ENCODE data around the gene PPP2R2B.

PPP2R2B gene

DNA sequence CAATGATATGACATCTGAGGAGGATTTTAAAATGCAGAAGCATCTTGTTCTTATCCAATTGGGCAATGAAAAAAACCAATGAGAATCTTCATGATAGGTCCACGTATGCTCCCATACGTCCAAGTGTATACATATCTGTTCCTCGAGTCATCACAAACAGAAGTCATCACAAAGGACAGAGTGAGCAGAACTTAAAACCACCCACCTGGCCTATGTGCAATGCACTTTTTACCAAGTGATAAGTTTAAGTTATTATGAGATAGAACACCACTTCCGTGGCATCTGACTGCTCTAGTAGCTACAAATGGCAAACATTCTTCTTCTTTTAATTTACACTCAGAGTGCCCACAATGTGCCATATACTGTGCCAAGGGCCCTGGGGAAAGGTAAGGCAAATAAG lies 82.4 kb downstream of the PPP2R2B start:
- no peak for ATAC-seq
- TF ChIP-seq CSDC2 (CRISPR knock-in tag; IDR thresholded peaks at IDR 0.05) (no peak), ARNTL (CRISPR knock-in tag; IDR thresholded peaks at IDR 0.05; ENCODE audit: borderline replicate concordance, low read depth) (no peak), ZNF565 (CRISPR knock-in tag; conservative IDR thresholded peaks at IDR 0.05; ENCODE audit: low read depth) (no peak), BACH2 (CRISPR knock-in tag; IDR thresholded peaks at IDR 0.05; ENCODE audit: borderline replicate concordance) (no peak), ZFP30 (CRISPR knock-in tag; IDR thresholded peaks at IDR 0.05) (no peak), GLIS3 (CRISPR knock-in tag; IDR thresholded peaks at IDR 0.05) (no peak), PPARA (CRISPR knock-in tag; IDR thresholded peaks at IDR 0.05; ENCODE audit: borderline replicate concordance) (no peak), SNAI2 (CRISPR knock-in tag; IDR thresholded peaks at IDR 0.05) (no peak), ZNF70 (CRISPR knock-in tag; IDR thresholded peaks at IDR 0.05) (no peak), ISL1 (CRISPR knock-in tag; IDR thresholded peaks at IDR 0.05) (no peak), OSR1 (CRISPR knock-in tag; IDR thresholded peaks at IDR 0.05) (no peak), RARB (CRISPR knock-in tag; IDR thresholded peaks at IDR 0.05) (no peak), ZC3H10 (CRISPR knock-in tag; IDR thresholded peaks at IDR 0.05) (no peak)
- TF ChIP-seq, protein P1, sequence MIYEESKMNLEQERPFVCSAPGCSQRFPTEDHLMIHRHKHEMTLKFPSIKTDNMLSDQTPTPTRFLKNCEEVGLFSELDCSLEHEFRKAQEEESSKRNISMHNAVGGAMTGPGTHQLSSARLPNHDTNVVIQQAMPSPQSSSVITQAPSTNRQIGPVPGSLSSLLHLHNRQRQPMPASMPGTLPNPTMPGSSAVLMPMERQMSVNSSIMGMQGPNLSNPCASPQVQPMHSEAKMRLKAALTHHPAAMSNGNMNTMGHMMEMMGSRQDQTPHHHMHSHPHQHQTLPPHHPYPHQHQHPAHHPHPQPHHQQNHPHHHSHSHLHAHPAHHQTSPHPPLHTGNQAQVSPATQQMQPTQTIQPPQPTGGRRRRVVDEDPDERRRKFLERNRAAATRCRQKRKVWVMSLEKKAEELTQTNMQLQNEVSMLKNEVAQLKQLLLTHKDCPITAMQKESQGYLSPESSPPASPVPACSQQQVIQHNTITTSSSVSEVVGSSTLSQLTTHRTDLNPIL (CRISPR knock-in tag; IDR thresholded peaks at IDR 0.05; ENCODE audit: low read depth): no peak
- TF ChIP-seq, protein P2, sequence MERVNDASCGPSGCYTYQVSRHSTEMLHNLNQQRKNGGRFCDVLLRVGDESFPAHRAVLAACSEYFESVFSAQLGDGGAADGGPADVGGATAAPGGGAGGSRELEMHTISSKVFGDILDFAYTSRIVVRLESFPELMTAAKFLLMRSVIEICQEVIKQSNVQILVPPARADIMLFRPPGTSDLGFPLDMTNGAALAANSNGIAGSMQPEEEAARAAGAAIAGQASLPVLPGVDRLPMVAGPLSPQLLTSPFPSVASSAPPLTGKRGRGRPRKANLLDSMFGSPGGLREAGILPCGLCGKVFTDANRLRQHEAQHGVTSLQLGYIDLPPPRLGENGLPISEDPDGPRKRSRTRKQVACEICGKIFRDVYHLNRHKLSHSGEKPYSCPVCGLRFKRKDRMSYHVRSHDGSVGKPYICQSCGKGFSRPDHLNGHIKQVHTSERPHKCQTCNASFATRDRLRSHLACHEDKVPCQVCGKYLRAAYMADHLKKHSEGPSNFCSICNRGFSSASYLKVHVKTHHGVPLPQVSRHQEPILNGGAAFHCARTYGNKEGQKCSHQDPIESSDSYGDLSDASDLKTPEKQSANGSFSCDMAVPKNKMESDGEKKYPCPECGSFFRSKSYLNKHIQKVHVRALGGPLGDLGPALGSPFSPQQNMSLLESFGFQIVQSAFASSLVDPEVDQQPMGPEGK (CRISPR knock-in tag; IDR thresholded peaks at IDR 0.05; ENCODE audit: borderline replicate concordance): no peak
- TF ChIP-seq, protein P3, sequence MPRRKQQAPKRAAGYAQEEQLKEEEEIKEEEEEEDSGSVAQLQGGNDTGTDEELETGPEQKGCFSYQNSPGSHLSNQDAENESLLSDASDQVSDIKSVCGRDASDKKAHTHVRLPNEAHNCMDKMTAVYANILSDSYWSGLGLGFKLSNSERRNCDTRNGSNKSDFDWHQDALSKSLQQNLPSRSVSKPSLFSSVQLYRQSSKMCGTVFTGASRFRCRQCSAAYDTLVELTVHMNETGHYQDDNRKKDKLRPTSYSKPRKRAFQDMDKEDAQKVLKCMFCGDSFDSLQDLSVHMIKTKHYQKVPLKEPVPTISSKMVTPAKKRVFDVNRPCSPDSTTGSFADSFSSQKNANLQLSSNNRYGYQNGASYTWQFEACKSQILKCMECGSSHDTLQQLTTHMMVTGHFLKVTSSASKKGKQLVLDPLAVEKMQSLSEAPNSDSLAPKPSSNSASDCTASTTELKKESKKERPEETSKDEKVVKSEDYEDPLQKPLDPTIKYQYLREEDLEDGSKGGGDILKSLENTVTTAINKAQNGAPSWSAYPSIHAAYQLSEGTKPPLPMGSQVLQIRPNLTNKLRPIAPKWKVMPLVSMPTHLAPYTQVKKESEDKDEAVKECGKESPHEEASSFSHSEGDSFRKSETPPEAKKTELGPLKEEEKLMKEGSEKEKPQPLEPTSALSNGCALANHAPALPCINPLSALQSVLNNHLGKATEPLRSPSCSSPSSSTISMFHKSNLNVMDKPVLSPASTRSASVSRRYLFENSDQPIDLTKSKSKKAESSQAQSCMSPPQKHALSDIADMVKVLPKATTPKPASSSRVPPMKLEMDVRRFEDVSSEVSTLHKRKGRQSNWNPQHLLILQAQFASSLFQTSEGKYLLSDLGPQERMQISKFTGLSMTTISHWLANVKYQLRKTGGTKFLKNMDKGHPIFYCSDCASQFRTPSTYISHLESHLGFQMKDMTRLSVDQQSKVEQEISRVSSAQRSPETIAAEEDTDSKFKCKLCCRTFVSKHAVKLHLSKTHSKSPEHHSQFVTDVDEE (CRISPR knock-in tag; IDR thresholded peaks at IDR 0.05): no peak

DNA sequence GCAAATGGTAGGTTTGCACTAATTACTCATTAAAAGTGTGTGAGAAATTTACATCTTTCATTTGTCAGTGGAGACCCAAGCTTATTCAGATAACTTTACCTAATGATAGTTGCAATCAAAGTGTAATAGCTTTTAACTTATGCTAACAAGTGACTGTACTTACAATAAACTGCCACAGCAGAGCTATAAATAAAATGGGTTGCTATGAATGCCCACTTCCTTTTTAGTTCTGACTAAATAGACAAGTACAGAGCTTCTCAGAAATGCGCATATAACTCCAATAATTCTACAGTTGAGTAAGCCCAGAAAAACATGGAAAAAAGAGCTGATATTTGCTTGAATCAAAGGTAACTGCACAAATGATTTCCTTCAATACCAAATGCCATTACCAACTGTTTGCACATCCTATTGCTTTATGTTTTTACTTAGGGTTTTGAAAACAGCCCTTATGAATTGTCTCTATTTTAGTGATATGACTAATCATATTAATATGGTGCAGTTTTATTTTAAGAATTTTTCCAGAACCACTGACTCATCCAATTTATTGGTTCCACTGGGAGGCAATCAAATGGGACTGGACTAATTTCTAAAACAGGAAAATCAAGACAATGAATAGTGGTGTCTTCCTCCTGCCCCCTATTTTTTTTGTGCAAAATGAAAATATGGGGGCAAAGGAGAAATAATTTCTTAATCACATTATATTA lies 84.1 kb downstream of the PPP2R2B start:
- TF ChIP-seq GLIS3 (CRISPR knock-in tag; IDR thresholded peaks at IDR 0.05): no peak
- TF ChIP-seq ISL1 (CRISPR knock-in tag; IDR thresholded peaks at IDR 0.05): peak; percentile 29; the same call in 1 of the 2 replicates
- no peak for TF ChIP-seq TOX (CRISPR knock-in tag; IDR thresholded peaks at IDR 0.05; ENCODE audit: borderline replicate concordance)
- TF ChIP-seq, protein P2 (CRISPR knock-in tag; IDR thresholded peaks at IDR 0.05; ENCODE audit: borderline replicate concordance): no peak
- peak; percentile 80 for ATAC-seq

DNA sequence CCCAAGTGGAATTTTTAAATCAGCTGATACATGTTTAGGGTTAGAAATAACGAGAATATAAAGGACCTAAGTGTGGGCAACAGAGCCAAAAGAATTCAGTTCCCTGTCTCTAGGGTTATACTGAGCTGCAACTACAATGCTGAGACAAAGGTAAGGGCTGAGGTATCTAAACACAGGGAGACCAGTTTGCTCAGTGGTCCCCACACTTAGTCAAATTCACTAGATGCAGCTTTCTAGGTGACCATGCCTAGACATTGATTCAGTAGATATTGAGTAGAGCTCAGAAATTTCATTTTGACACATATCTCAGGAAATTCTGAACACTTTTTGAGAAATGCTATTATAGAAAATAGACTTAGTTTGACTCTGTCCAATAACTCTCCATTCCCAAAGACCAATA lies 84.8 kb downstream of the PPP2R2B start:
- no peak for ATAC-seq
- TF ChIP-seq, protein P4, sequence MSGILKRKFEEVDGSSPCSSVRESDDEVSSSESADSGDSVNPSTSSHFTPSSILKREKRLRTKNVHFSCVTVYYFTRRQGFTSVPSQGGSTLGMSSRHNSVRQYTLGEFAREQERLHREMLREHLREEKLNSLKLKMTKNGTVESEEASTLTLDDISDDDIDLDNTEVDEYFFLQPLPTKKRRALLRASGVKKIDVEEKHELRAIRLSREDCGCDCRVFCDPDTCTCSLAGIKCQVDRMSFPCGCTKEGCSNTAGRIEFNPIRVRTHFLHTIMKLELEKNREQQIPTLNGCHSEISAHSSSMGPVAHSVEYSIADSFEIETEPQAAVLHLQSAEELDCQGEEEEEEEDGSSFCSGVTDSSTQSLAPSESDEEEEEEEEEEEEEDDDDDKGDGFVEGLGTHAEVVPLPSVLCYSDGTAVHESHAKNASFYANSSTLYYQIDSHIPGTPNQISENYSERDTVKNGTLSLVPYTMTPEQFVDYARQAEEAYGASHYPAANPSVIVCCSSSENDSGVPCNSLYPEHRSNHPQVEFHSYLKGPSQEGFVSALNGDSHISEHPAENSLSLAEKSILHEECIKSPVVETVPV (CRISPR knock-in tag; IDR thresholded peaks at IDR 0.05): no peak
- TF ChIP-seq, protein P3 (CRISPR knock-in tag; IDR thresholded peaks at IDR 0.05): no peak
- TF ChIP-seq, protein P2 (CRISPR knock-in tag; IDR thresholded peaks at IDR 0.05; ENCODE audit: borderline replicate concordance): no peak
- TF ChIP-seq ZC3H10 (CRISPR knock-in tag; IDR thresholded peaks at IDR 0.05) (no peak), ZFP3 (CRISPR knock-in tag; IDR thresholded peaks at IDR 0.05) (no peak), OSR1 (CRISPR knock-in tag; IDR thresholded peaks at IDR 0.05) (no peak), ZNF70 (CRISPR knock-in tag; IDR thresholded peaks at IDR 0.05) (no peak), ARNTL (CRISPR knock-in tag; IDR thresholded peaks at IDR 0.05; ENCODE audit: borderline replicate concordance, low read depth) (no peak), TCF4 (CRISPR knock-in tag; IDR thresholded peaks at IDR 0.05; ENCODE audit: borderline replicate concordance) (no peak), ZFP30 (CRISPR knock-in tag; IDR thresholded peaks at IDR 0.05) (no peak)

Data from SK-N-SH treated with all-trans-retinoic acid at 6 μM for 48 hours (cell line).